Heart right ventricle (tissue), 16 donors: Measurements from ENCODE around the gene MCRIP1. TPM values are rescaled to one million over a fixed set of nuclear protein-coding genes. Genes with fewer than 3 reads are reported as not detected.
A peak's percentile ranks its signal among the peaks of the same experiment; 100 is the strongest.

Experiments used
- ATAC-seq, 8 donors: fragments of 200-7000 bp; cut with Tn5 transposase; one replicate each; pipeline ENCODE4 v1.9.1; 2020; ENCODE audit warnings: mild to moderate bottlenecking in 8 of 8, moderate library complexity in 8 of 8, moderate number of reproducible peaks in 1 of 8
- DNase-seq, 2 donors: peaks; one replicate each; pipeline ENCODE4 v3.0.0-alpha.2; 2020
- H3K27ac ChIP-seq, 10 donors: fragments of 200-600 bp; sonication (generic) in 2 of 10; one replicate each; pipeline versions ENCODE4 v1.5.0 to v1.8.0; 2020 to 2022; ENCODE audit warnings: mild to moderate bottlenecking in 3 of 10
- H3K27me3 ChIP-seq, 7 donors: fragments of 200-600 bp; one replicate each; pipeline ENCODE4 v1.8.0; 2021 to 2022; ENCODE audit warnings: mild to moderate bottlenecking in 2 of 7
- H3K36me3 ChIP-seq, 9 donors: fragments of 200-600 bp; sonication (generic) in 1 of 9; one replicate each; pipeline versions ENCODE4 v1.5.0 to v1.8.0; 2020 to 2022; ENCODE audit warnings: mild to moderate bottlenecking in 2 of 9
- H3K4me1 ChIP-seq, 9 donors: fragments of 200-600 bp; sonication (generic) in 1 of 9; one replicate each; pipeline versions ENCODE4 v1.5.0 to v1.8.0; 2020 to 2022; ENCODE audit warnings: mild to moderate bottlenecking in 4 of 9
- H3K4me3 ChIP-seq, 10 donors: fragments of 200-600 bp; sonication (generic) in 2 of 10; one replicate each; pipeline versions ENCODE4 v1.5.0 to v1.8.0; 2020 to 2022; ENCODE audit warnings: mild to moderate bottlenecking in 7 of 10, moderate library complexity in 2 of 10
- H3K9me3 ChIP-seq, 11 donors: fragments of 200-600 bp in 10 of 11; sonication (generic) in 2 of 11; one replicate each; pipeline versions ENCODE4 v1.5.0 to v1.8.0; 2013 to 2022; ENCODE audit warnings: mild to moderate bottlenecking in 2 of 11, control low read depth in 1 of 11, moderate library complexity in 1 of 11
- WGBS, 2 donors: extraction: QIAGEN DNeasy Blood & Tissue Kit; methylation state at CpG; one replicate each; pipeline ENCODE4 v1.1.7; 2013; ENCODE audit warnings: inconsistent platforms in 1 of 2; 5-methylcytosine and 5-hydroxymethylcytosine counted together
- intact Hi-C, 10 donors: fragments of 100-400 bp; cut with DNase I; formaldehyde crosslinking; loops; one replicate each; pipeline versions ENCODE4 v1.11.1 to v1.14.2; 2022
- polyA plus RNA-seq, 2 donors: library from polyadenylated mRNA; stranded (reverse); fragments of 200-250 nt; gene quantifications; one replicate each; pipeline ENCODE4 v1.2.3, GENCODE V29; 2013
- total RNA-seq, 10 donors: library from RNA; stranded (reverse); fragmentation: NEBNext Ultra II Directional in 3 of 10; extraction: Animal tissue kit (Norgen Biotek cat#: 25700) in 3 of 10; gene quantifications; one replicate each; pipeline versions ENCODE4 v1.2.1 to v1.2.4, GENCODE V29; 2021 to 2023
- TF ChIP-seq, protein P1 (sequence below), 9 donors: fragments of 200-600 bp; sonication (generic) in 2 of 9; IDR thresholded peaks; one replicate each; pipeline versions ENCODE4 v1.5.0 to v1.8.0; 2021 to 2022; ENCODE audit warnings: antibody characterized with exemption in 9 of 9, mild to moderate bottlenecking in 5 of 9, moderate library complexity in 1 of 9
- donor health status: Arrhythmogenic right ventricular cardiomyopathy.
- donor health status: ischemic (EF 13 %, LVEDD 7.1; RV severe dilation, severe dysfunction).
- donor health status: healthy with polysubstance abuse.
- donor health status: DM: no; HTN: yes; CAD: no.
- donor health status: DM: no; HTN: no; CAD: no.
- donor health status: ischemic (EF 25% LVEDD 6.9; RV normal size, moderate dysfunction).
- donor health status: ischemic (EF 25% LVEDD 5.7; RV mildly dilated, moderate dysfunction).
- donor health status: healthy.
- donor health status: DM: yes; HTN: yes; CAD: no.
- donor health status: Ischemic cardiomyopathy.
- donor health status: ischemic (EF 35%, LVEDD 5.7; RV mildly dilated, moderate dysfunction).
- donor health status: nonischemic (EF 11% LVEDD 7.7; RV severe dilation, severe dysfunction).
- donor health status: DM: yes; HTN: yes; CAD: no.
- donor health status: PGD.
- donor health status: ischemic (EF 29% LVEDD 5.4; RV normal size, mild dysfunction).
- donor health status: nonischemic (EF 23%, LVEDD 6.1; RV moderate dilation, normal function).

MCRIP1 gene
- total and polyA plus RNA-seq, 12 donors: 75.1 to 239 (median 92.5) TPM

DNA sequence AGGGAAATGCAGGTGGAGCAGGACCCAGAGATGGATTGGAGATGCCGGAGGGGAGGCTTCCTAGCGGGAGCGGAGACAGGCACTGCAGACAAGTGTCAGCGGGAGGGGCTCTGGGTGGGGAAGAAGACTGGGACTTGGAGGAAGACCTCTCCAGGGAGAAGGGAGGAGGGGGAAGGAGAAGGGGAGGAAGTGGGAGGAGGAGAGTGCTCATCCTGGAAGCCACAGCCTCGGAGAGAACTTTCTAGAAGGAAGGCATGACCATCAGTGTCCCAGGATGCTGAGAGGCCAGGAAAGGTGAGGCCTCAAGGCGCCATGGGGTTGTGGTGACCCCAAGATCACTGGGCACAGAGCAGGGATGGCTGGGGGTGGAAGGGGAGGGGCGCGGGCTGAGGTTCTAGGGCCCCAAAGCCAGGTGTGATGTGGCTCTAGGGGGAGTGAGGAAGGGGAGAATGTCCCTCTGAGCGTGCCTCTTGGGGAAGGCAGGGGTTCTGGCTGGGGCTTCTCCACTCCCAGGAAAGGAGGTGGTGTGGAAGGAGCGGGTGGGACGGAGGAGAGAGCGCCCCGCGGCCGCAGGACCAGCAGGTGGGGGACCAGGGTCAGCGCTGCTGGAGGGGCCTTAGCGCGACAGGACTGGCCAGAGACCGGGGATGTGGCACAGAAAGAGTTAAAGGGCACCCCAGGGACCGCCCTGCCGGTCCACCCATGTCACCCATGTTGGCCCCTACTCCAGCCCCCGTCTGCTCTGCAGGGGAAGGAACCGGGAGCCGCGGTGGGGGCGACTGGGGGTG lies 30.0 kb downstream of the MCRIP1 start:
- Histone ChIP-seq H3K9me3 (no peaks in the 10 kb centered on the region), H3K4me3 (no peak overlapping the region), H3K27me3 (peaks cover 34 to 84% (median 78%) of the 10 kb centered on the region in 7 donors), H3K27ac (no peak overlapping the region), H3K36me3 (no peaks in the 10 kb centered on the region), H3K4me1 (peaks cover 0 to 18% (median 9%) of the 10 kb centered on the region in 9 donors)
- TF ChIP-seq, protein P1, sequence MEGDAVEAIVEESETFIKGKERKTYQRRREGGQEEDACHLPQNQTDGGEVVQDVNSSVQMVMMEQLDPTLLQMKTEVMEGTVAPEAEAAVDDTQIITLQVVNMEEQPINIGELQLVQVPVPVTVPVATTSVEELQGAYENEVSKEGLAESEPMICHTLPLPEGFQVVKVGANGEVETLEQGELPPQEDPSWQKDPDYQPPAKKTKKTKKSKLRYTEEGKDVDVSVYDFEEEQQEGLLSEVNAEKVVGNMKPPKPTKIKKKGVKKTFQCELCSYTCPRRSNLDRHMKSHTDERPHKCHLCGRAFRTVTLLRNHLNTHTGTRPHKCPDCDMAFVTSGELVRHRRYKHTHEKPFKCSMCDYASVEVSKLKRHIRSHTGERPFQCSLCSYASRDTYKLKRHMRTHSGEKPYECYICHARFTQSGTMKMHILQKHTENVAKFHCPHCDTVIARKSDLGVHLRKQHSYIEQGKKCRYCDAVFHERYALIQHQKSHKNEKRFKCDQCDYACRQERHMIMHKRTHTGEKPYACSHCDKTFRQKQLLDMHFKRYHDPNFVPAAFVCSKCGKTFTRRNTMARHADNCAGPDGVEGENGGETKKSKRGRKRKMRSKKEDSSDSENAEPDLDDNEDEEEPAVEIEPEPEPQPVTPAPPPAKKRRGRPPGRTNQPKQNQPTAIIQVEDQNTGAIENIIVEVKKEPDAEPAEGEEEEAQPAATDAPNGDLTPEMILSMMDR (IDR thresholded peaks at IDR 0.05): no peak
- DNase-seq (no peak), ATAC-seq (no peak)
- 24 to 28% methylated on average over 26 of the region's 26 CpGs for WGBS, 2 donors
- intact Hi-C loops: no loop called here

DNA sequence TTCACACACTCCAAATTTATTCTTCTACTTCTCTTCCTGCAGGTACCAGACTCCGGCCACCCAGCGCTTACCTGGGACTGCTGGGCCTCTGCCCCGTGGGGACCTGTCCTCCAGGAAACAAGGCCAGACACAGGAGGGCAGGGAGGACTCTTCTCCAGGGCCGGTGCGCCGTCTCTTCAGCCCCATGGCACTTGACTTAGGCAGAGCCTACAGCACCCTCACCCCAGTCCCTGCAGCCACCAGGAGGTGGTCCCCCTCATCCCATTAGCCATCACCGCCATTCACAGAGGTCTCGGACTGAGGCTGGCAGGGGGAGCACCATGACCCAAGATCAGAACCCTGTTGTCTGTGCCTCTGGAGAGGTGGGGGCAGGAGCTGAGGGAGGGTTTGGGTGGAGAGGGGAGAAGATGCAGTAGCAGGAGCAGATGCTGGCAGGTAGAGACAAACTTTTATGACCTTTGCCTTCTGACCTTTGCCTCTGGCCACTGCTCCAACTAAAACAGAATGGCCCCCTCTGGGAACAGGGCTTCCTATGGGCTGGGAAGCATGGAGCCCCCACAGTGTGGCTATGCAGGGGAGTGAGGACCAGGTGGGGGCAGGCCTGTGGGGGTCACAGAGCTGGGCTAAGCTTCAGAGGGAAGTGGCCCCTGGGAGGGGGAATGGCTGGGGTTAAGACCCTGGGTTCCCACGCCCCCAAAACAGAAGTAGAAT lies 30.9 kb downstream of the MCRIP1 start:
- ATAC-seq (no peak), DNase-seq (no peak)
- Histone ChIP-seq H3K27me3 (peaks cover 31 to 76% (median 70%) of the 10 kb centered on the region in 7 donors), H3K4me1 (peaks cover 0 to 18% (median 9%) of the 10 kb centered on the region in 9 donors), H3K36me3 (no peaks in the 10 kb centered on the region), H3K4me3 (no peak overlapping the region), H3K27ac (no peak overlapping the region), H3K9me3 (no peaks in the 10 kb centered on the region)
- WGBS, 2 donors: 81 to 84% methylated on average over 9 of the region's 9 CpGs
- TF ChIP-seq, protein P1 (IDR thresholded peaks at IDR 0.05): no peak
- intact Hi-C loops: no loop called here

DNA sequence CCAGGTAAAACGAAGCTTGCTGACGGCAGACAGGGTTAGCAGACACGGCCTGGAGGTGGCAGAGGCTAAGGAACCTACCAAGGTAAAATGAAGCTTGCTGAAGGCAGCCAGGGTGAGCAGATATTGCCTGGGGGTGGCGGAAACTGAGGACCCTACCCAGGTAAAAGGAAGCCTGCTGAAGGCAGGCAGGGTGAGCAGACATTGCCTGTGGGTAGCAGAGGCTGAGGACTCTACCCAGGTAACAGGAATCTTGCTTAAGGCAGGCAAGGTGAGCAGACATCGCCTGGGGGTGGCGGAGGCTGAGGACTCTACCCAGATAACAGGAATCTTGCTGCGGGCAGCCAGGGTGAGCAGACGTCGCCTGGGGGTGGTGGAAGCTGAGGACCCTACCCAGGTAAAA lies 31.8 kb downstream of the MCRIP1 start:
- H3K9me3 ChIP-seq: no peaks in the 10 kb centered on the region
- peaks cover 0 to 18% (median 9%) of the 10 kb centered on the region in 9 donors for H3K4me1 ChIP-seq
- no peak for DNase-seq
- no peak for ATAC-seq
- TF ChIP-seq, protein P1 (IDR thresholded peaks at IDR 0.05): no peak
- 85 to 89% methylated on average over 9 of the region's 9 CpGs for WGBS, 2 donors
- intact Hi-C loops: no loop called here
- H3K4me3 ChIP-seq: no peak overlapping the region
- no peaks in the 10 kb centered on the region for H3K36me3 ChIP-seq
- peaks cover 29 to 67% (median 62%) of the 10 kb centered on the region in 7 donors for H3K27me3 ChIP-seq
- H3K27ac ChIP-seq: no peak overlapping the region

DNA sequence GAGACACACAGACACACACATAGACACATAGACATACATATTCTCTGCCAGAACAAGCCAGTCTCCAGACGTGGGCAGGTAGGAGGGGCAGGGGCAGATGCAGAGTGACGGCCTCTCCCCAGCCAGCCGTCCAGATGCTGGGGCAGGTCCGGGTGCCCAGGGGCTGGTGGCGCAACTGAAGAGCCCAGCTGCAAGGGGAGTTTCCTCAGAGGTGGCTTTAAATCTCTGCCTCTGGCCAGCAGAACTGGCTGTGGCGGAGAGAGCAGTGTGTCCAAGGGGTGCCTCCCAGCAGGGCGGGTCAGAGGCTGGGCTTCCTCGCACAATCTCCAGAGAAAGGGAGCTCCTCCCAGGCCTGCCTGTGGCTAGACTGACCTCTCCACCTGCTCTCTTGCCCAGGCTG lies 38.6 kb downstream of the MCRIP1 start:
- TF ChIP-seq, protein P1 (IDR thresholded peaks at IDR 0.05): no peak
- ATAC-seq (peak in 1 of 8 donors; percentile 47), DNase-seq (no peak)
- no peaks in the 10 kb centered on the region for H3K9me3 ChIP-seq
- H3K27ac ChIP-seq: no peak overlapping the region
- H3K4me3 ChIP-seq: no peak overlapping the region
- no peaks in the 10 kb centered on the region for H3K36me3 ChIP-seq
- H3K4me1 ChIP-seq: no peaks in the 10 kb centered on the region
- peaks cover 0 to 21% (median 7%) of the 10 kb centered on the region in 7 donors for H3K27me3 ChIP-seq
- intact Hi-C loops: no loop called here
- 42 to 52% methylated on average over 8 of the region's 8 CpGs for WGBS, 2 donors
